Stimulated activated CD4-positive, alpha-beta T cell treated with anti-CD3 and anti-CD28 coated beads, Interleukin-4, amount 100 ng/mL, for 24 hours (primary cell): ENCODE measurements around the gene TSKS.
"Not testable (repeated sequence)": the region's sequence is repeated elsewhere in the genome, so short reads cannot be mapped to it uniquely, and the experiment has no call there.

ENCODE experiments used
- DNase-seq: peaks from one replicate; pipeline ENCODE4 v3.0.0-alpha.2; 2020

Gene TSKS

GRCh38 chr19:49766007-49766929, 3.2 kb upstream of the TSKS start:
- DNase-seq: peak; percentile 99

- DNase-seq: no peak
These were observed 1.2 kb upstream of the TSKS start for GRCh38 chr19:49764341-49764740.

DNA sequence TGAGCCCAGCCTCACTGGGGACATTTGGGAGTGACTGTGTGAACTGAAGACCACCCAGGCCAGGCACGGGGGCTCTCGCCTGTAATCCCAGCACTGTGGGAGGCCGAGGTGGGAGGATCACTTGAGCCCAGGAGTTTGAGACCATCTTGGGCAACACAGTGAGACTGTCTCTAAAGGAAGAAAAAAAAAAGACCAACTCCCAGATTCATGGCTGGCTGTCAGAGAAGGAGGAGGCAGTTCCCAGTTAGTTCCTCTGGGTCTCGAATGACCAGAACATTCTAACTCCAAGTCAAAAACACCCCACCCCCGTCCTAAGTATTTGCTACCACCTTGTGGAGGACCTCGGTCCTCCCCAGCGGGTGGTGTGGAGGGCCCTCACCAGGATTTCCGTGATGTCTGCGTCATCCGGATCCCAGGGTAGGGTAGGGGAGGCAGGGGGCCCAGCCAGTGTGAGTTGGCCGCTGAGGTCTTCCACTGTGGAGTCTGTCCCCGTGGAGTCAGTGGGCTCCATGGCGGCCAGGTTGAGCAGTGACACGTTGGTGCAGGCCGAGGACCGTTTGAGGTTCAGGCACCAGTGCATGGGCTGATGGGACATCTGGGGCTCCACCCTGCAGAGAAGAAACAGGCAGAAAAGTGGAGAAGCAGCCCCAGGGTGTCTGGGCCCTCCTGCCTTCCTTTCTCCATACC, 1.3 kb downstream of the TSKS start:
- no peak for DNase-seq

- DNase-seq: no peak
These were observed 1.9 kb downstream of the TSKS start for GRCh38 chr19:49761249-49761624.

DNA sequence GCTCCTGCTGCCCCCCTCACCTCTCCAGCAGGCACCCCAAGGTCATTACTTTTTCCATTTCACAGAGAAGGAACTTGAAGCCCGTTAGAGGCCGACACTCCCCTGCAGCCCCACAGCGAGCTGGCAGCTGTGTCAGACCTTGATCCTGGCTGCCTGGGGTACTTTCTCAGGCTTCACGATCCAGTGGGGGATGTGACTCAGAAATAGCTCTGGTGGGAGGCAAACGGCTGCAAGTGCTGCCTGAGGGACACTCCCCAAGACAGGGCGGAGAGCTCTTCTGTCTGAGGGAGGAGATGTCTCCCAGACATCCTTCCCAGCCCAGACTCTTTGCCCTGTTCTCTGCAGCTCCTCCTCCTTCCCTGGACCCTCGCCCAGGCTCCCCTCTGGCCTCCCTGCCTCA, 4.8 kb downstream of the TSKS start:
- no peak for DNase-seq

DNA sequence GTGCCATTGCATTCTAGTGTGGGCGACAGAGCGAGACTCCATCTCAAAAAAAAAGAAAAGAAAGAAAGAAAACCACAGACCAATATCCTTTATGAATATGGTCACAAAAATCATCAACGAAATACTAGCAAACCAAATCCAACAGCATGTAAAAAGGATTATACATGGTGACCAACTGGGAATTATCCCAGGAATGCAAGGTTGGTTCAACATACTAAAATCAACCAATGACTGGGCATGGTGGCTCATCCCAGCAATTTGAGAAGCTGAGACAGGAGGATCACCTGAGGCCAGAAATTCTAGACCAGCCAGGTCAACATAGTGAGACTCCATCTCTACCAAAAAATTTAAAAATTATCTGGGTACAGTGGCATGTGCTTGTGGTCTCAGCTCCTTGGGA, 7.2 kb downstream of the TSKS start:
- no peak for DNase-seq

GRCh38 chr19:49752701-49753100, 10.4 kb downstream of the TSKS start:
- DNase-seq: no peak

- no peak for DNase-seq
These were observed 13.3 kb downstream of the TSKS start for GRCh38 chr19:49749771-49750170.

DNA sequence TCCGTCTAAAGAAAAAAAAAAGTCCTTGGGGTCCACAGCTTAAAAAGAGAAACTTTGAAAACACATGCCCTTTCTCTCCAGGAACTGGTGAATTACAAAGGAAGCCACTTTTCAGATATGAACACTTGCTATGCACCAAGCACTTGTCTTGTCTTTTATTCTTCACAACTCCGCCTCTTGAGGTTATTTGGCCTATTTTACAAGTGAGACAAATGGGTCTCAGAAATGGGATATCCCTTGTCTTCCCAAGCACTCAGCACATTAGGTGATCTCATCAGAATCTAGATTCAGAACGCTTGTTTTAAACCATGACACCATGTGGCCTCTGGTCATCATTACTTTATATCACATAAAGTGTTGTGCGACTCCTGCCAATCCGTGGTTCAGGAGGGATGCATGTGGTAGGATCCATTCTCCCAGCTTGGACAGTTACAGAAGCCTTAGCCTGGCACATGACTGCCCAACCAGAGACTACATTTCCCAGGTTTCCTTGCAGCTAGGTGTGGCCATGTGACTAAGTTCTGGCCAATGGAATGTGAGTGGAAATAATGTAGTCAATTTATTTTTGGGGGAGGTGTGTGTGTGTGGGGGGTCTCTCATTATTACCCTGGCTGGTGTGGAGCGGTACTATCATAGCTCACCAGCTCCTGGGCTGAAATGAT, 13.9 kb downstream of the TSKS start:
- DNase-seq: no peak

DNA sequence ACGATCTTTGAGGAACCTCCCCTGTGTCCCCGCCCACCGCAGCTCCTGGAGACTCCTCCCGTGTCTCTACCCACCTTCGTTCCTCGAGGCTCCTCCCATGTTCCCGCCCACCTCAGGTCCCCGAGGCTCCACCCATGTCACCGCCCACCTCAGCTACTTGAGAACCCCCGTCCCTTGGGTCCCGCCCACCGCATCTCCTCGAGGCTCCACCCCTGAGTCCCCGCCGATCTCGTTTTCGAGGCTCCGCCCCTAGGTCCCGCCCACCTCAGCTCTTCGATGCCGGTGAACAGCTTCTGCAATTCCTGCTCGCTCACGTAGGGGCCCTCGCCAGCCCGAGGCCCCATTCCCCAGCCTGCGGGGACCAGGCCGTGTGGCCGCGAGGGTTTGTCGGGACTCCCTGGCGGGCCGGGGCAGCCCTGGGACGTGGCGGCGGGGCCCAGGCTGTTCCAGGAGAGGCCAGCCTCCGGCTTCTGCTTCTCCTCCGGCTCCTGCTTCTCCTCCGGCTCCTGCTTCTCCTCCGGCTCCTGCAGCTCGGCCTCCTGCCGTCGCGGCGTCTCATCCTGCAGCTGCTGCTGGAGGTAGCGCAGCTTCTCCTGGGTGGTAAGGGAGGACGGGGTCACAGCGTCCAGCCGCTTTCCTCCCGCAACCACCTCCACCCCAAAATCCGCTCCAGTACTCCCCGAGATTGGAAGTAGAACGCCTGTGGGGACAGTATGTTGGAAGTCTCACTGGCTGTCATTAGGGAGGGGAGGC, 16.7 kb downstream of the TSKS start:
- DNase-seq: peak; percentile 42

- DNase-seq: no peak
These were observed 18.1 kb downstream of the TSKS start for GRCh38 chr19:49744946-49745381.

DNA sequence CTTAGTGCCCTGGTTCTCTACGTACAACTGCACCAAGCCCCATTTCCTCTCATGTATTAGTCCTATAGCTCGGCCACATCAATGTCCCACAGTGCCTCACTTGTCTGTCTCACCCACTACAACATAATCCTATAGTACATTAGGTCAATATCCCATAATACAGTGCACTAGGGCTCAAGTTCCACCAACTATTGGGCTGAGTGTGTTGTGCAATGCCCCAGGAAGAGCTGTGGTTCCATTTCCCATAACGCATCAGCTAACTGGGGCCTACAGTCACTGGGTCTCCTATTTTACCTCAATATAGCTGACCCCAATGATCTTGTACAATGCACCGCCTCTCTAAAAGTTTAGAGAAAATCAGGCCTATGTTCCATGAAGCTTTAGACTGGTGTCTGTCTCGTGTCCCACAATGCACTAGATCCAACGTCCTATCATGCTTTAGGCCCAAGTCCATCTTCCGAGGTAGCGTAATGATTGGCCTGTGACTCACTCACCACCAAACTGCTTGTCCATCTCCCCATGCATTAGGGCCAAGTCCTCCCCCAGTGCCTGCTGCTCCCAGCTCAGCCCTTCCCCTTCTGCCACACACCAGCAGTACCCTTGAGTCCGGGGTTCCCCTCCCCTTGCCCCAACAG, 21.8 kb downstream of the TSKS start:
- no peak for DNase-seq

GRCh38 chr19:49739933-49740332, 23.2 kb downstream of the TSKS start:
- DNase-seq: no peak

DNA sequence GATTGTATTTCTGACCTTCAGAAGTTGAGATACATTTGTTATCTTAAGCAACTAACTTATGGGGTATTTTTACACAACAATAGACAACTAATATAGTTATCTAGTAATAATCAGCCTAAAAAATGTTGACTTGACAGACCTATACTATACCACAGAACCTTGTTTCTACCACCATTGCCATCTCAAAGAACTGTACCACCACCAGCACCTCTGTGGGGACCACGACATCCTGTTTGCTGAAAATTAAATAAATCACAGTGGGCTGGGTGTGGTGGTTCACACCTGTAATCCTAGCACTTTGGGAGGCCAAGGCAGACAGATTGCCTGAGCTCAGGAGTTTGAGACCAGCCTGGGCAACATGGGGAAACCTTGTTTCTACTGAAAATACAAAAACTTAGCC, 24.0 kb downstream of the TSKS start:
- DNase-seq: no peak

DNA sequence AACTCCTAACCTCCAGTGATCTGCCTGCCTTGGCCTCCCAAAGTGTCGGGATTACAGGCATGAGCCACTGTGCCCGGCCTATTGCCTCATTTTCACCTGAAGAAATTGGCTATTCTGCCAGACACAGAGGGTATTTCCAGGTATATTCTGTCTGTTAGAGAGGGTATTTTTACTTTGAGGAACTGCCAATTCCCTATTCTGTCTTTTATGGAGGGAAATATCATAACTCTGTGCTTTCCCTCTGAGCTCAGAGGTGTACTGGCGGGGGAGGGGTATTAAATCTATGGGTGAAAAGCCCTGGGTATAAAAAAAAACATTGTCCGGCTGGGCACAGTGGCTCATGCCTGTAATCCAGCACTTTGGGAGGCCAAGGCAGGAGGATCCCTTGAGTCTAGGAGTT, 24.8 kb downstream of the TSKS start:
- no peak for DNase-seq

DNA sequence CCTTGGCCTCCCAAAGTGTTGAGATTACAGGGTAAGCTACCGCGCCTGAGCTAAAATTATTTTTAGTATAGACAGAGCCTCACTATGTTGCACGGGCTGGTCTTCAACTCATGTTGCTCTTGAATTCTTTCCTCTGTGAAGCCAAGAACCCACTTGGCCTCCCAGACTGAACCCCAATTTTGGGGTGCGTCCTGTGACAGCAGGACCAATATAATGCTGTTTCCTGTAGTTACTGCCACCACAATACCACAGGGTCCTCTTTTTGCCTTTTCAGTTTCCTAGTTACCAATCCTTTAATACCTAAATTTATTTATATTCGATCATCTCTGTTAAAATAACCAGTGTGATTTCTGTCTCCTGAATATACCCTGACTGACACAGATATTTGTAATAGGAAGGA, 32.9 kb downstream of the TSKS start:
- no peak for DNase-seq

DNA sequence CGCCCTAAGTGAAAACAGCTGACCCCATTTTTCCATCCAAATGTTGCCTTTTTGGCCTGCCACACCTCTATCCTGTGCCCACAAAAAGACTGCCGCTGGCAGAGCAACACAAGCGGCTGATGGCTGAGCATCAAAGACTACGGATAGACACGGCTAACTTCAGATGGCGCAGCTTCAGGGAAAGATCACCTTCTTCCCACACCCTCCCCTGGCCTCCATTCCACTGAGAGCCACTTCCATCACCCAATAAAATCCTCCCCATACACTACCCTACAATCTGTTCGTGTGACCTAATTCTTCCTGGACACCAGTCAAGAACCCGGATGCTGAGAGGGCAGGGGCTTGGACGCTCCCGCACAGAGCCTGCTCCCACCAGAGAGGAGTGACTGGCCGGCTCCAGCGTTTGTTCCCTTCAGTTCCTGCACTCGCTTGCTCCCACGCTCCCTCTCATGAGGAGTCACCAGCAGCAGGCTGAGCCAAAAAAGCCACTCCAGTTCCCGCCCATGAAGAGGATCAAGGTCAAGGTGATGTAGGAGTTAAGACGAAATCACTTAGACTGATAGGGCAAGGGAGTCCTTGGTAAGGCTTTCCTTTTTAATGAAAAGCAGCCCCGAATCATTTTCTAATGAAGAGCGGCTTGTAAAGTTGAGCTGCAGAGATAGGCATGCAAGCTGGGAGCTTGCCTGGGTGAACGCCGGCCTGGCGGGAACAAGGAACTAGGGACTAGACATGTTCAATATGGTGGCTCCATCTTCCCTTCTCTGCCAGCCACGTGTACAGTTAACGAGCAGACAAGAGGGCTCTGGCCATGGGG, 35.7 kb downstream of the TSKS start:
- no peak for DNase-seq

- not testable (repeated sequence) for DNase-seq
These were observed 43.7 kb downstream of the TSKS start for GRCh38 chr19:49719420-49719819.

DNA sequence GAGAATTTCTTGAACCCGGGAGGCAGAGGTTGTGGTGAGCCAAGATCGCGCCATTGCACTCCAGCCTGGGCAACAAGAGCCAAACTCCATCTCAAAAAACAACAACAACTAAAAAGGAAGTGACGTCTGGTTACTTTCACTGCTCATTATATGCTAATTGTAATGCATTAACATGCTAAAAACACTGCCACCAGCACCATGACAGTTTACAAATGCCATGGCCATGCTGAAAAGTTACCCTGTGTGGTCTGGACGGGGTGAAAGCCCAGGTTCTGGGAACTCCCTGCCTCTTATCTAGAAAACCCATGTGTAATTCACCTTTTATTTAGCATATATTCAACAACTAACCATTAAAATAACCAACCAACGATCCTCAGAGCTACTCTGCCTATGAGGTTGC, 44.1 kb downstream of the TSKS start:
- DNase-seq: no peak

DNA sequence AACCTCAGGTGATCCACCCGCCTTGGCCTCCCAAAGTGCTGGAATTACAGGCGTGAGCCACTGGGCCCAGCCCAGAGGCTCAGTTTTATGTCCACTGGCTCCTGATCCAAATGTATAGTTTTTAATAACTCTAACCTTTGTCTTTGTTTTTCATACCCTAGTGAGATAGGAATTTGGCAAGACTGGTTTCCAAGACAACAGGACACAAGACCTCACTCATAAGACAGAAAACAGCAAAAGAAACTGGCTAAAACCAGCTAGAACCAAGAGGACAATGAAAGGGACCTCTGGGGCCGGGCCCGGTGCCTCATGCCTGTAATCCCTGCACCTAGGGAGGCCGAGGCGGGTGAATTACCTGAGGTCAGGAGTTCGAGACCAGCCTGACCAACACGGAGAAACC, 44.6 kb downstream of the TSKS start:
- DNase-seq: no peak

DNA sequence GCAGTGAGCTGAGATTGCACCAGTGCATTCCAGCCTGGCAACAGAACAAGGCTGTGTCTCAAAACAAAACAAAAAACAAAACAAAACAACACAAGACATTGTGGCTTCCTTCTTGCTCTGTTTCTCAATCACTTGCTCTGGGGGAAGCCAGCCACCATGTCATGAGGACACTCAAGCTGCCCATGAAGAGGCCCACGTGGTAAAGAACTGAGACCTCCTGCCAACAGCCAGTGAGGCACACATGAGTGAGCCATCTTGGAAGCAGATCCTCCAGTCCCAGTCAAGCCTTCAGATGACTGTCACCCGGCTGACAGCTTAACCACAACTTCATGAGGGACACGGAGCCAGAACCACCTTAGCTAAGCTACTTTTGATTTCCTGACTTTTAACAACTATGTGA, 47.0 kb downstream of the TSKS start:
- DNase-seq: no peak
